Measurements from ENCODE around the gene WNT1. TPM values are rescaled to one million over a fixed set of nuclear protein-coding genes. Genes with fewer than 3 reads are reported as not detected.

Gene WNT1
- polyA plus RNA-seq, 1 donor from 2014 or later = not detected

- Histone ChIP-seq H3K27ac (ENCODE audit: low read length) (no peak overlapping the region), H2AFZ (ENCODE audit: low read depth, low read length) (no peak overlapping the region), H4K20me1 (ENCODE audit: insufficient read depth) (no peaks in the 10 kb centered on the region), H3F3A (ENCODE audit: insufficient read depth, low read length, poor library complexity, severe bottlenecking) (no peaks in the 10 kb centered on the region), H3K27me3 (ENCODE audit: insufficient read depth, low read depth, low read length) (peaks cover 97% of the 10 kb centered on the region), H3K9me3 (ENCODE audit: low read length) (no peaks in the 10 kb centered on the region), H3K79me2 (replicated peaks; ENCODE audit: insufficient read depth, low read length) (no peaks in the 10 kb centered on the region), H3K9me2 (ENCODE audit: insufficient read depth, low read length) (no peaks in the 10 kb centered on the region), H3K4me2 (ENCODE audit: low read length) (no peak overlapping the region), H3K4me3 (ENCODE audit: low read length) (no peak overlapping the region), H3K9ac (ENCODE audit: low read length) (no peak overlapping the region), H3K36me3 (ENCODE audit: insufficient read depth, low read length) (no peaks in the 10 kb centered on the region)
- no peak for TF ChIP-seq REST (IDR thresholded peaks at IDR 0.05; ENCODE audit: borderline replicate concordance)
- TF ChIP-seq MXI1 (conservative IDR thresholded peaks at IDR 0.05; ENCODE audit: poor library complexity, severe bottlenecking) = no peak
- TF ChIP-seq EZH2 (IDR thresholded peaks at IDR 0.05; ENCODE audit: borderline replicate concordance, insufficient read depth, low read length, poor library complexity, severe bottlenecking) = no peak
- no peak for TF ChIP-seq EP300 (conservative IDR thresholded peaks at IDR 0.05; ENCODE audit: poor library complexity, severe bottlenecking)
- TF ChIP-seq TAF1 (IDR thresholded peaks at IDR 0.05; ENCODE audit: low read depth) = no peak
- TF ChIP-seq RAD21 (conservative IDR thresholded peaks at IDR 0.05) = no peak
- TF ChIP-seq SMC3 (conservative IDR thresholded peaks at IDR 0.05; ENCODE audit: poor library complexity) = no peak
- TF ChIP-seq CTCF (IDR thresholded peaks at IDR 0.05; ENCODE audit: poor library complexity, severe bottlenecking) = no peak
- TF ChIP-seq POLR2AphosphoS5 (IDR thresholded peaks at IDR 0.05) = no peak
Observed at GRCh38 chr12:48991247-48992050, 13.3 kb downstream of the WNT1 start.

GRCh38 chr12:48993787-48994186 lies 15.7 kb downstream of the WNT1 start:
- H3K9ac ChIP-seq (ENCODE audit: low read length) = no peak overlapping the region
- H3K4me2 ChIP-seq (ENCODE audit: low read length) = no peak overlapping the region
- no peaks in the 10 kb centered on the region for H3K9me3 ChIP-seq (ENCODE audit: low read length)
- no peaks in the 10 kb centered on the region for H3K36me3 ChIP-seq (ENCODE audit: insufficient read depth, low read length)
- H4K20me1 ChIP-seq (ENCODE audit: insufficient read depth) = no peaks in the 10 kb centered on the region
- H3K27ac ChIP-seq (ENCODE audit: low read length) = no peak overlapping the region
- peaks cover 97% of the 10 kb centered on the region for H3K27me3 ChIP-seq (ENCODE audit: insufficient read depth, low read depth, low read length)
- H2AFZ ChIP-seq (ENCODE audit: low read depth, low read length) = no peak overlapping the region
- H3K9me2 ChIP-seq (ENCODE audit: insufficient read depth, low read length) = no peaks in the 10 kb centered on the region
- H3K79me2 ChIP-seq (replicated peaks; ENCODE audit: insufficient read depth, low read length) = no peaks in the 10 kb centered on the region
- no peaks in the 10 kb centered on the region for H3F3A ChIP-seq (ENCODE audit: insufficient read depth, low read length, poor library complexity, severe bottlenecking)
- H3K4me3 ChIP-seq (ENCODE audit: low read length) = no peak overlapping the region
- TF ChIP-seq POLR2AphosphoS5 (IDR thresholded peaks at IDR 0.05) (no peak), SMC3 (conservative IDR thresholded peaks at IDR 0.05; ENCODE audit: poor library complexity) (no peak), EP300 (conservative IDR thresholded peaks at IDR 0.05; ENCODE audit: poor library complexity, severe bottlenecking) (no peak), REST (IDR thresholded peaks at IDR 0.05; ENCODE audit: borderline replicate concordance) (no peak), TAF1 (IDR thresholded peaks at IDR 0.05; ENCODE audit: low read depth) (no peak), CTCF (IDR thresholded peaks at IDR 0.05; ENCODE audit: poor library complexity, severe bottlenecking) (no peak), RAD21 (conservative IDR thresholded peaks at IDR 0.05) (no peak)
